Loucy (cell line): Measurements from ENCODE around the gene TJP1.

Experiments
- H2AFZ ChIP-seq: fragments of 200-600 bp; sonication (generic); 2 replicates; pipeline ENCODE4 v1.6.0; 2016; ENCODE audit warnings: antibody characterized with exemption, mild to moderate bottlenecking, low read length, moderate library complexity
- H3F3A ChIP-seq: fragments of 200-600 bp; 2 replicates; pipeline ENCODE4 v1.6.0; 2016; ENCODE audit warnings: antibody characterized with exemption, low read depth, mild to moderate bottlenecking
- H3K27me3 ChIP-seq: fragments of 200-600 bp; sonication (generic); 2 replicates; pipeline ENCODE4 v1.6.1; 2014; ENCODE audit warnings: low read length, mild to moderate bottlenecking; ENCODE audit not compliant: insufficient read depth, poor library complexity, severe bottlenecking
- H3K36me3 ChIP-seq: fragments of 200-600 bp; sonication (generic); 2 replicates; pipeline ENCODE4 v1.6.1; 2016; ENCODE audit warnings: low read length; ENCODE audit not compliant: insufficient read depth
- H3K4me1 ChIP-seq: fragments of 200-600 bp; sonication (generic); 2 replicates; pipeline ENCODE4 v1.5.1; 2014; ENCODE audit warnings: low read length, mild to moderate bottlenecking; ENCODE audit not compliant: insufficient read depth, poor library complexity, severe bottlenecking
- H3K4me2 ChIP-seq: fragments of 200-600 bp; sonication (generic); 2 replicates; pipeline ENCODE4 v1.6.0; 2014; ENCODE audit warnings: antibody characterized with exemption, low read length, low read depth, mild to moderate bottlenecking; ENCODE audit not compliant: poor library complexity, severe bottlenecking
- H3K4me3 ChIP-seq: fragments of 200-600 bp; sonication (generic); 2 replicates; pipeline ENCODE4 v1.5.1; 2014; ENCODE audit warnings: low read length, mild to moderate bottlenecking, mixed read lengths; ENCODE audit not compliant: poor library complexity, severe bottlenecking
- H3K79me2 ChIP-seq: fragments of 200-600 bp; sonication (generic); 2 replicates; pipeline ENCODE4 v1.6.1; 2014; ENCODE audit warnings: low read length; ENCODE audit not compliant: insufficient read depth
- H3K9ac ChIP-seq: fragments of 200-600 bp; sonication (generic); 2 replicates; pipeline ENCODE4 v1.6.0; 2014; ENCODE audit warnings: mild to moderate bottlenecking, low read depth, low read length, moderate library complexity; ENCODE audit not compliant: poor library complexity, severe bottlenecking
- H3K9me2 ChIP-seq: fragments of 200-600 bp; sonication (generic); replicated peaks from 2 replicates; pipeline ENCODE4 v1.6.1; 2016; ENCODE audit warnings: low read depth, low read length, mixed read lengths
- H3K9me3 ChIP-seq: fragments of 200-600 bp; sonication (generic); 2 replicates; pipeline ENCODE4 v1.6.1; 2014; ENCODE audit warnings: mild to moderate bottlenecking, antibody characterized with exemption, low read length, low read depth; ENCODE audit not compliant: insufficient read depth
- H4K20me1 ChIP-seq: fragments of 200-600 bp; sonication (generic); 2 replicates; pipeline ENCODE4 v1.6.0; 2014; ENCODE audit warnings: antibody characterized with exemption, low read length, mild to moderate bottlenecking; ENCODE audit not compliant: insufficient read depth, poor library complexity, severe bottlenecking
- EZH2phosphoT487 ChIP-seq: fragments of 200-600 bp; IDR thresholded peaks from 2 replicates; pipeline ENCODE4 v1.6.1; 2018; ENCODE audit warnings: antibody characterized with exemption, mild to moderate bottlenecking, moderate library complexity, borderline replicate concordance
- TF ChIP-seq, protein P1 (sequence below): fragments of 200-600 bp; sonication (generic); conservative IDR thresholded peaks from 2 replicates; pipeline ENCODE4 v1.5.1; 2014; ENCODE audit warnings: mild to moderate bottlenecking, antibody characterized with exemption, low read length

TJP1 gene

DNA sequence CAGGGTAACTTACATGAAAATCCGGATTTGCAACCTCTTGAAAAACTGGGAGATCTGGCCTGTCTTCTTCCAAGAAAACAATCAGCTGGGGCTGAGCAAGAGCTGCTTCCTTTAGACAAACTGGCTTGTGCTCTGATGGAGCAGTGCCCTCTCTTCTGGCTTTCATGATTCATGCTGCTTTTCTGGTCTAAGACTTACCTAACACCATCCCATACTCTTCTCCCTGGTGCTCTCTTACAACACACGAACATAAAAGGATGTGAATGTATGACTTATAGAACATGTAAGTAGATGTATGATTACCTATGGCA, 9.9 kb downstream of the TJP1 start:
- no peaks in the 10 kb centered on the region for H4K20me1 ChIP-seq
- H2AFZ ChIP-seq, result no peak overlapping the region
- TF ChIP-seq, protein P1, sequence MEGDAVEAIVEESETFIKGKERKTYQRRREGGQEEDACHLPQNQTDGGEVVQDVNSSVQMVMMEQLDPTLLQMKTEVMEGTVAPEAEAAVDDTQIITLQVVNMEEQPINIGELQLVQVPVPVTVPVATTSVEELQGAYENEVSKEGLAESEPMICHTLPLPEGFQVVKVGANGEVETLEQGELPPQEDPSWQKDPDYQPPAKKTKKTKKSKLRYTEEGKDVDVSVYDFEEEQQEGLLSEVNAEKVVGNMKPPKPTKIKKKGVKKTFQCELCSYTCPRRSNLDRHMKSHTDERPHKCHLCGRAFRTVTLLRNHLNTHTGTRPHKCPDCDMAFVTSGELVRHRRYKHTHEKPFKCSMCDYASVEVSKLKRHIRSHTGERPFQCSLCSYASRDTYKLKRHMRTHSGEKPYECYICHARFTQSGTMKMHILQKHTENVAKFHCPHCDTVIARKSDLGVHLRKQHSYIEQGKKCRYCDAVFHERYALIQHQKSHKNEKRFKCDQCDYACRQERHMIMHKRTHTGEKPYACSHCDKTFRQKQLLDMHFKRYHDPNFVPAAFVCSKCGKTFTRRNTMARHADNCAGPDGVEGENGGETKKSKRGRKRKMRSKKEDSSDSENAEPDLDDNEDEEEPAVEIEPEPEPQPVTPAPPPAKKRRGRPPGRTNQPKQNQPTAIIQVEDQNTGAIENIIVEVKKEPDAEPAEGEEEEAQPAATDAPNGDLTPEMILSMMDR, result no peak
- TF ChIP-seq EZH2phosphoT487, result no peak
- H3K27me3 ChIP-seq, result peaks cover 71% of the 10 kb centered on the region
- H3K9me2 ChIP-seq, result no peaks in the 10 kb centered on the region
- H3K79me2 ChIP-seq, result no peaks in the 10 kb centered on the region
- no peaks in the 10 kb centered on the region for H3K4me1 ChIP-seq
- H3K4me2 ChIP-seq, result no peak overlapping the region
- no peak overlapping the region for H3K9ac ChIP-seq
- no peaks in the 10 kb centered on the region for H3K36me3 ChIP-seq
- no peaks in the 10 kb centered on the region for H3K9me3 ChIP-seq
- H3F3A ChIP-seq, result no peaks in the 10 kb centered on the region
- H3K4me3 ChIP-seq, result no peak overlapping the region

GRCh38 chr15:29811691-29812383, 10.4 kb downstream of the TJP1 start:
- no peak overlapping the region for H3K4me3 ChIP-seq
- no peaks in the 10 kb centered on the region for H3K79me2 ChIP-seq
- H3K36me3 ChIP-seq, result no peaks in the 10 kb centered on the region
- no peaks in the 10 kb centered on the region for H3K9me2 ChIP-seq
- H3K4me2 ChIP-seq, result no peak overlapping the region
- no peaks in the 10 kb centered on the region for H3K9me3 ChIP-seq
- peaks cover 72% of the 10 kb centered on the region for H3K27me3 ChIP-seq
- no peak overlapping the region for H2AFZ ChIP-seq
- no peaks in the 10 kb centered on the region for H3K4me1 ChIP-seq
- H4K20me1 ChIP-seq, result no peaks in the 10 kb centered on the region
- H3F3A ChIP-seq, result no peaks in the 10 kb centered on the region
- TF ChIP-seq, protein P1, result no peak
- no peak for TF ChIP-seq EZH2phosphoT487
- no peak overlapping the region for H3K9ac ChIP-seq

- H3K9me2 ChIP-seq, result no peaks in the 10 kb centered on the region
- no peak overlapping the region for H3K4me3 ChIP-seq
- H3K27me3 ChIP-seq, result peaks cover 56% of the 10 kb centered on the region
- H3K79me2 ChIP-seq, result no peaks in the 10 kb centered on the region
- TF ChIP-seq, protein P1, result no peak
- TF ChIP-seq EZH2phosphoT487, result no peak
- H3K9ac ChIP-seq, result no peak overlapping the region
- no peak overlapping the region for H2AFZ ChIP-seq
- H3F3A ChIP-seq, result no peaks in the 10 kb centered on the region
- H3K4me2 ChIP-seq, result no peak overlapping the region
- H4K20me1 ChIP-seq, result no peaks in the 10 kb centered on the region
- H3K36me3 ChIP-seq, result no peaks in the 10 kb centered on the region
- no peaks in the 10 kb centered on the region for H3K4me1 ChIP-seq
- H3K9me3 ChIP-seq, result no peaks in the 10 kb centered on the region
These were observed 16.6 kb downstream of the TJP1 start for GRCh38 chr15:29805708-29806104.
